Ramos (cell line): ENCODE results near the gene EML5.
"Not testable (repeated sequence)": the region's sequence is repeated elsewhere in the genome, so short reads cannot be mapped to it uniquely, and the experiment has no call there.

Experiments used
- in situ Hi-C: fragments of 300-500 bp; cut with MboI; formaldehyde crosslinking; loops from one replicate; pipeline ENCODE4 v1.14.3; 2022; ENCODE audit warnings: low sequenced_read_pairs; ENCODE audit not compliant: unreplicated experiment

The EML5 gene

DNA sequence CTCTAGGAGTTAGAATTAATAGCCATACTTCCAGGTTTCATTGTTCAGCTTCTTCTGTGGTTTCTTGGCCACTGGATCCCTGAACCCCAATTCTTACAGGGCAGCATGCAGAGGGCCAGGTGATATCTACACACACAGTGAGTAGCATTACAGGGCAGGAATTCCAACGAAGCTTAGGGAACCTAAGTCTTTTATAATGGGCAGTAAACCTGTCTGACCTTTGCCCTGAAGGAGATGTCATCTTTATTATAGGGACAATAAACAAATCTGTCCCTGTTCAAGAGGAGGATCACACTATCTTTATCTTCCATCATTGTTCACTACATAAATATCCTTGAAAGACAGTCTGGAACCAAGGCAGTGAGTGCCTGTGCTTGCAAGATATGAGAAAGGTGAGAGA, 11.7 kb upstream of the EML5 start:
- in situ Hi-C loops: no loop called here

GRCh38 chr14:88804035-88804434, 11.3 kb upstream of the EML5 start:
- in situ Hi-C loops: no loop called here

DNA sequence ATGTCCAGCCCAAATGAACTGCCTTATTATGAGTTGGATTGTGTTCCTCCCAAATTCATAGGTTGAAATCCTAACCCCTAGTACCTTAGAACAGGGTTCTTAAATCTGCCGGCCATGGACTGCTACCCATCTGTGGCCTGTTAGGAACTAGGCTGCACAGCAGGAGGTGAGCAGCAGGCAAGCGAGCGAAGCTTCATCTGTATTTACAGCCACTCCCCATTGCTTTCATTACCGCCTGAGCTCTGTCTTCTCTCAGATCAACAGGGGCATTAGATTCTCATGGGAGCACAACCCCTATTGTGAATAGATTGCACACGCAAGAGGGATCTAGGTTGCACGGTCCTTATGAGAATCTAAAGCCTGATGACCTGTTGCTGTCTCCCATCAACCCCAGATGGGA, 9.8 kb upstream of the EML5 start:
- in situ Hi-C loops: no loop called here

- in situ Hi-C loops: no loop called here
Measured at GRCh38 chr14:88799522-88799921, 6.8 kb upstream of the EML5 start.

GRCh38 chr14:88798156-88798555, 5.4 kb upstream of the EML5 start:
- in situ Hi-C loops: no loop called here

DNA sequence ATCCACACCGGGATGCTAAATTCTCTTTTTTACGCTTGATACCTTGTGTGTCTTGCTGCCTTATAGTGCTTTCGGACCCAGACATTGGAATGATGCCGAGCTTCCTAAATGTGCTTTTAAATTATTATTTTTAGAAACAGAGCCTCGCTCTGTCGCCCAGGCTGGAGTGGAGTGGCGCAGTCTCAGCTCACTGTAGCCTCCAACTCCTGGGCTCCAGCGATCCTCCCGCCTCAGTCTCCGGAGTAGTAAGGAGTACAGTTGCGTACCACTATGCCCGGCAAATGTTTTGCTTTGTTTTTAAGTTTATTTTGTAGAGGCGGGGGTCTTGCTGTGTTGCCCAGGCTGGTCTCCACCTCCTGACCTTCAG, 489 bp upstream of the EML5 start:
- in situ Hi-C loops: no loop called here

- in situ Hi-C loops: no loop called here
Measured at GRCh38 chr14:88791629-88792472, 902 bp downstream of the EML5 start.

DNA sequence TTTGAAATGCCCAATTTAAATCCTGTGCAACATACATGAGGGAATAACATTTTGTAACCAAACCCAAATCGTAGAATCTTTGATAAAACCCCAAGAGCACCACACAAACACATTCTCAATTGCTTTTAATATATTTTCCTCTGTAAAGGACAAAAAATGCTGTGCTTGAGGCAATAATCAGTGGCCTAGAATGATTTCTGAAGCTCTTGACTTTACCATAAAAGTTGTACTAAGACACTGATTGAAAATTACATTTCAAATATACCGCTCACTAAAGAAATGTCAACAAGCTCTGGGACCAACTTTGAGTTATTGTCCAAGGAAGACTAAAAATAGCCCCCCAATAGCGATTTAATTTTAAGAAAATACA, 1.5 kb downstream of the EML5 start:
- in situ Hi-C loops: no loop called here

GRCh38 chr14:88790501-88791251, 2.1 kb downstream of the EML5 start:
- in situ Hi-C loops: no loop called here

DNA sequence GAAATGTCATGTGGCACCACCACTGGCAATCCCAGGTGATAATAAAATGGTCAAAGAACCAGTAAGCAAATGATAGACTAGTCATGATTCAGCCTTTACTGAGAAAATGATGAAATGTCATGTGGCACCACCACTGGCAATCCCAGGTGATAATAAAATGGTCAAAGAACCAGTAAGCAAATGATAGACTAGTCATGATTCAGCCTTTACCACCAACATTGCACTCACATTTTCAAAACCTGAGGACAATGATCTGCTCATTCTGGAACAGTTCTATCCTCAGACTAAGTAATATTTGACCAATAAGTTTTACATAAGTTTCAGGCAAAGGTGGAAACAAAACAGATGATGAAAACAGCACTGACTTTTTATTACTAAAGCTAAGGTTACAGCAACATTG, 3.2 kb downstream of the EML5 start:
- in situ Hi-C loops: not testable (repeated sequence)

GRCh38 chr14:88786715-88787114, 6.0 kb downstream of the EML5 start:
- in situ Hi-C loops: no loop called here

DNA sequence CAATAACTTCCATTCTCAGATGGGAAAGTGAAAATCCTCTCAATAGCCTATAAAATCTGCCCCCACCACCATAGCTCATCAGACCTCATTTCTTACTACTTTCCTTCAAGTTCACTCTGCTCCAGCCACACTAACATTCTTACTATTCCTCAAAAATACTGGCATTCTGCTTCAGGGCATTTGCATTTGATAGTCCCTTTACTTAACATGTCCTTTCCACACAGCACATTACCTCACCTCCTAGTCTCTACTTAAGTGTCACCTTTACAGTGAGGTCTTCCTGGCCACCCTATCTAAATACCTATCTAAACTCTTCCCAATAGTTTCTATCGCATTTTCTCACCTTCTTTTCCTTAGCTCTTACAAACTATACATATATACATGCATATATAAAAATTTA, 6.8 kb downstream of the EML5 start:
- in situ Hi-C loops: no loop called here

GRCh38 chr14:88775532-88775931, 17.2 kb downstream of the EML5 start:
- in situ Hi-C loops: no loop called here

GRCh38 chr14:88770736-88771135, 22.0 kb downstream of the EML5 start:
- in situ Hi-C loops: no loop called here

GRCh38 chr14:88765130-88765529, 27.6 kb downstream of the EML5 start:
- in situ Hi-C loops: no loop called here

DNA sequence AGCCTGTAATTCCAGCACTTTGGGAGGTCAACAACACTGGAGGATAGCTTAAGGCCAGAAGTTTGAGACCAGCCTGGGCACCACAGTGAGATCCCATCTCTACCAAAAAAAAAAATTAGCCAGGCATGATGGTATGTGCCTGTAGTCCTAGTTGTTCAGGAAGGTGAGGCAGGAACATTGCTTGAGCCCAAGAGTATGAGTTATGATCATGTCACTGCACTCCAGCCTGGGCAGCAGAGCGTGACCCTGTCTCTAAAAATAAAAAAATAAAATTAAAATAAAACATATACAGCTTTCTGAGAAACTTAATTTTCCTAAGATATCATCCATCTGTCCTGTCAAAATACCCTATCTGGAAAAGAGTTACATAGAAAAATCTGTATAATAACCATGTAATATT, 38.9 kb downstream of the EML5 start:
- in situ Hi-C loops: no loop called here

DNA sequence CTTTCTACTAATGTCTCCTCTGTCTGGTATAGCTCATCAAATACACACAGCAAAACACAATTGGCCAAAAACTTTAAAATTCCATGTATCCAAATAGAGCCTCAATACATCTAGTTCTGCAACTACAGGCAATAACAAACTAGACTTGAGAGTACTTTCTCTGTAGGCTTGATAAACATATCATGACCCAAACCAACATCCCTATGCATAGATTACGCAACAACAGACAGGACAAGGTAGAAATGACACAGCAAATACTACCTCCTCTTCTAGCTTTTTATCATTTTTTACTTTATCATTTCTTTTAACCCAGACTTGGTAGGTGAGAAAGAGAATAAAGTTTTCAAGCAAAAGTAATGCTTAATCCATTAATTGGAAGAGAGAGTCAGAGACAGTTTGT, 41.8 kb downstream of the EML5 start:
- in situ Hi-C loops: no loop called here

- in situ Hi-C loops: no loop called here
Measured at GRCh38 chr14:88750413-88750812, 42.3 kb downstream of the EML5 start.

DNA sequence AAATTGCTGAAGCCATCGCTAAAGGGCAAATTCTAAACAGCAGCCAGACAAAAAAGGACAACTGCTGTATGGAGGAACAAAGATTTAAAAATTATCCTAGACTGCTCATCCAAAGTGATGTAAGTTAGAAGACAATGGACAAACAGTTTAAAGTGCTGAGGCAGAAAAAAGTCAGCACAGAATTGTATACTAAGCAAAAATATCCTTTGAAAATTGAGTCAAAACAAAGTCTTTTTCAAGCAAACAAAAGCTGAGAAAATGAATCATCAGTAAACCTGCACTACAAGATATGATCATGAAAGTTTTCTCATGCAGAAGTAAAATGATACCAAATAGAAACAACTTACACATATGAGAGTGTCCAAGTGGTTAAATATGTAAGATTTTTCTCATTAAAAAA, 43.6 kb downstream of the EML5 start:
- in situ Hi-C loops: no loop called here

GRCh38 chr14:88748288-88748687, 44.5 kb downstream of the EML5 start:
- in situ Hi-C loops: no loop called here

DNA sequence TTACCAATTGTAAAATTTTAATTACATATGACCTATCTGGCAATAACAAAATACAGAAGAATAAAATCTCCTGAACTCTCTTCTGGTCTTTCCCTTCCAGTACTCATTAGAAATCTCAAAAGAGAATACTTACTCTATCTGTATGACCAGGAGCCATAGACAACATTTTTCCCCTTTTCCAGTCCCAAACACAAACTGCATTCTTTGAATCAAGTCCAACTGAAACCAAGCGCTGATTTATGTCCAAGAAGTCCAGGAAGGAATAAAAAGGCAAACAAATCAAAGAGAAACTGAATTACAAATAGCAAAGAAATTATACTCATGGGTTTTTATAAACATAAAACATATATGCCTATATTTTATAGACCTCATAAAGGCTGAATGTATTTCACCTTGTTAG, 46.7 kb downstream of the EML5 start:
- in situ Hi-C loops: no loop called here

GRCh38 chr14:88737245-88737644, 55.5 kb downstream of the EML5 start:
- in situ Hi-C loops: no loop called here
